DMS53 treated with DMSO at 0.1 percent for 48 hours (cell line): ENCODE results near the gene M1AP.

Experiments used
- DNase-seq: peaks from one replicate; lab custom pipeline; 2025; ENCODE audit not compliant: unreplicated experiment; lab: John Stamatoyannopoulos, UW

Gene M1AP

DNA sequence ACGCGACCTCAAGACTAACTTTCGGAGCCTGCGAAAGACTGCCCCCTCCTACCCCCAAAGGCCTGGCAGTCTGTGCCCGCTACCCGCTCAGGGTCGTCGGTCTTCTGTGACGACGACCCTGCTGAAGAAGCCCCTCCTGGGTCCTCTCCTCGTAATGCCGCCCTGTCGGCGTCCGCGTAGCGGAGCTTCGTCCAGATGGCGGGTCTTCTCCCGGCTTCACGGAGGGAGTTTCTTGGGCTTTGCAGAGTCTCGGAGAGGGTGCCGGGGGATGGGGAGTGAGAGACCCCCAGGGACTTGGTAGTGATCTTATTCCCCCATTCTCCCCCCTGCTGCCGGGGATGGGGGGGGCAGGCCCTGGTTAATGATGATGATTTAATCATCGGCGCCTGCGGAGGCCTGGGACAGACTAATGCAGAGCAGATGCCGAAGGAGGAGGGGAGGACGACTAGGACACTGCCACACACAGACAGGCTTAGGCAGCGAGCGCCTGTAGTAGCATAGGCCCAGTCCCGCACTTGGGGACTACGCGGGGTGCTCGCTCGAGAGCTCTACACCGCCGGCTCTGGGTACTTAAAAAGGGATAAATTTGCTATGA, 140.1 kb downstream of the M1AP start:
- peak; percentile 18 for DNase-seq
